ENCODE results near the gene GUSB.
"Not testable (repeated sequence)": the region's sequence is repeated elsewhere in the genome, so short reads cannot be mapped to it uniquely, and the experiment has no call there.

- TF ChIP-seq CTCF (conservative IDR thresholded peaks at IDR 0.05; ENCODE audit: low read depth in 2 of 2); EZH2 (IDR thresholded peaks at IDR 0.05; ENCODE audit: low read depth, unreplicated experiment); POLR2AphosphoS5 (IDR thresholded peaks at IDR 0.05; ENCODE audit: low read depth); EZH2phosphoT487 (IDR thresholded peaks at IDR 0.05; ENCODE audit: unreplicated experiment); REST (IDR thresholded peaks at IDR 0.05; ENCODE audit: unreplicated experiment); JUNB (IDR thresholded peaks at IDR 0.05; ENCODE audit: unreplicated experiment); CREB1 (CRISPR knock-in tag; IDR thresholded peaks at IDR 0.05; ENCODE audit: low read depth): not testable (repeated sequence)
These were observed 9.8 kb upstream of the GUSB start for GRCh38 chr7:65991829-65992228.

Measured in GM23338 (cell line).